ENCODE data around the gene FAN1.

FAN1 gene

GRCh38 chr15:30939161-30939560, 35.4 kb downstream of the FAN1 start:
- TF ChIP-seq FOXK2 (IDR thresholded peaks at IDR 0.05): no peak
- TF ChIP-seq FOXA1 (IDR thresholded peaks at IDR 0.05): no peak
- TF ChIP-seq FOXM1 (IDR thresholded peaks at IDR 0.05; ENCODE audit: borderline replicate concordance): no peak
- no peak for TF ChIP-seq TARDBP (IDR thresholded peaks at IDR 0.05)
- TF ChIP-seq BHLHE40 (IDR thresholded peaks at IDR 0.05; ENCODE audit: borderline replicate concordance): no peak
- ChIA-PET CTCF (no interaction called here), POLR2A (interaction anchor here (1.0 to 1.2 kb wide), 2 partner anchors 8 to 36 kb away, joined by 3 read pairs; no protein-coding TSS in a partner anchor)
- no peak for DNase-seq (ENCODE audit: extremely low spot score)

- ChIA-PET POLR2A (no interaction called here), CTCF (interaction anchor here (0.6 kb wide), 1 partner anchor 60 kb away, joined by 3 read pairs; no protein-coding TSS in a partner anchor)
- no peak for DNase-seq (ENCODE audit: extremely low spot score)
- TF ChIP-seq FOXM1 (IDR thresholded peaks at IDR 0.05; ENCODE audit: borderline replicate concordance) (no peak), LEF1 (IDR thresholded peaks at IDR 0.05; ENCODE audit: borderline replicate concordance) (no peak), SP1 (IDR thresholded peaks at IDR 0.05) (no peak), FOXK2 (IDR thresholded peaks at IDR 0.05) (no peak), ELF4 (IDR thresholded peaks at IDR 0.05) (no peak), CTBP1 (IDR thresholded peaks at IDR 0.05; ENCODE audit: borderline replicate concordance) (no peak), HDGF (IDR thresholded peaks at IDR 0.05; ENCODE audit: borderline replicate concordance) (no peak), ARNT (IDR thresholded peaks at IDR 0.05) (no peak), FOXA1 (IDR thresholded peaks at IDR 0.05) (no peak), NFRKB (IDR thresholded peaks at IDR 0.05) (no peak), BHLHE40 (IDR thresholded peaks at IDR 0.05; ENCODE audit: borderline replicate concordance) (no peak), SUZ12 (IDR thresholded peaks at IDR 0.05) (no peak), PKNOX1 (IDR thresholded peaks at IDR 0.05) (no peak), L3MBTL2 (conservative IDR thresholded peaks at IDR 0.05) (no peak), TARDBP (IDR thresholded peaks at IDR 0.05) (no peak), ZNF384 (IDR thresholded peaks at IDR 0.05) (no peak)
These were observed 36.6 kb downstream of the FAN1 start for GRCh38 chr15:30940359-30940758.

- ChIA-PET POLR2A (no interaction called here), CTCF (no interaction called here)
- no peak for TF ChIP-seq SUZ12 (IDR thresholded peaks at IDR 0.05)
- no peak for TF ChIP-seq BHLHE40 (IDR thresholded peaks at IDR 0.05; ENCODE audit: borderline replicate concordance)
- no peak for TF ChIP-seq L3MBTL2 (conservative IDR thresholded peaks at IDR 0.05)
- no peak for TF ChIP-seq ZNF384 (IDR thresholded peaks at IDR 0.05)
- TF ChIP-seq SP1 (IDR thresholded peaks at IDR 0.05): no peak
- TF ChIP-seq TARDBP (IDR thresholded peaks at IDR 0.05): no peak
- TF ChIP-seq HDGF (IDR thresholded peaks at IDR 0.05; ENCODE audit: borderline replicate concordance): no peak
- no peak for TF ChIP-seq FOXM1 (IDR thresholded peaks at IDR 0.05; ENCODE audit: borderline replicate concordance)
- TF ChIP-seq NFRKB (IDR thresholded peaks at IDR 0.05): no peak
- no peak for TF ChIP-seq ARNT (IDR thresholded peaks at IDR 0.05)
- no peak for TF ChIP-seq LEF1 (IDR thresholded peaks at IDR 0.05; ENCODE audit: borderline replicate concordance)
- TF ChIP-seq ELF4 (IDR thresholded peaks at IDR 0.05): no peak
- TF ChIP-seq FOXA1 (IDR thresholded peaks at IDR 0.05): no peak
- no peak for TF ChIP-seq FOXK2 (IDR thresholded peaks at IDR 0.05)
- no peak for TF ChIP-seq PKNOX1 (IDR thresholded peaks at IDR 0.05)
- TF ChIP-seq CTBP1 (IDR thresholded peaks at IDR 0.05; ENCODE audit: borderline replicate concordance): no peak
- no peak for DNase-seq (ENCODE audit: extremely low spot score)
These were observed 37.8 kb downstream of the FAN1 start for GRCh38 chr15:30941520-30941919.

- DNase-seq (ENCODE audit: extremely low spot score): no peak
These were observed 40.1 kb downstream of the FAN1 start for GRCh38 chr15:30943654-30944335.

GRCh38 chr15:30953183-30953582, 49.5 kb downstream of the FAN1 start:
- no peak for DNase-seq (ENCODE audit: extremely low spot score)
- TF ChIP-seq FOXM1 (IDR thresholded peaks at IDR 0.05; ENCODE audit: borderline replicate concordance) (no peak), FOXA1 (IDR thresholded peaks at IDR 0.05) (no peak), SP1 (IDR thresholded peaks at IDR 0.05) (no peak), L3MBTL2 (conservative IDR thresholded peaks at IDR 0.05) (no peak), ELF4 (IDR thresholded peaks at IDR 0.05) (no peak), HDGF (IDR thresholded peaks at IDR 0.05; ENCODE audit: borderline replicate concordance) (no peak), CTBP1 (IDR thresholded peaks at IDR 0.05; ENCODE audit: borderline replicate concordance) (no peak), ARNT (IDR thresholded peaks at IDR 0.05) (no peak), LEF1 (IDR thresholded peaks at IDR 0.05; ENCODE audit: borderline replicate concordance) (no peak), FOXK2 (IDR thresholded peaks at IDR 0.05) (no peak), BHLHE40 (IDR thresholded peaks at IDR 0.05; ENCODE audit: borderline replicate concordance) (no peak), NFRKB (IDR thresholded peaks at IDR 0.05) (no peak), PKNOX1 (IDR thresholded peaks at IDR 0.05) (no peak), SUZ12 (IDR thresholded peaks at IDR 0.05) (no peak), TARDBP (IDR thresholded peaks at IDR 0.05) (no peak)
- POLR2A ChIA-PET: no interaction called here
- CTCF ChIA-PET: no interaction called here

More at GRCh38 chr15:30943654-30944335, 40.1 kb downstream of the FAN1 start:
- CTCF ChIA-PET: no interaction called here
- TF ChIP-seq ZNF384 (IDR thresholded peaks at IDR 0.05): no peak
- TF ChIP-seq L3MBTL2 (conservative IDR thresholded peaks at IDR 0.05): no peak
- no peak for TF ChIP-seq LEF1 (IDR thresholded peaks at IDR 0.05; ENCODE audit: borderline replicate concordance)
- no peak for TF ChIP-seq FOXM1 (IDR thresholded peaks at IDR 0.05; ENCODE audit: borderline replicate concordance)
- no peak for TF ChIP-seq HDGF (IDR thresholded peaks at IDR 0.05; ENCODE audit: borderline replicate concordance)
- no peak for TF ChIP-seq SUZ12 (IDR thresholded peaks at IDR 0.05)
- TF ChIP-seq FOXK2 (IDR thresholded peaks at IDR 0.05): no peak
- no peak for TF ChIP-seq BHLHE40 (IDR thresholded peaks at IDR 0.05; ENCODE audit: borderline replicate concordance)
- no peak for TF ChIP-seq ELF4 (IDR thresholded peaks at IDR 0.05)
- POLR2A ChIA-PET: no interaction called here

All from HEK293T (cell line).